Fibroblast of mammary gland (primary cell): ENCODE measurements around the gene GABRB2.

ENCODE experiments used
- DNase-seq: peaks from one replicate; pipeline ENCODE4 v3.0.0-alpha.2; 2010; ENCODE audit warnings: low read depth
- H3K4me3 ChIP-seq: 2 replicates; pipeline ENCODE4 v1.5.1; 2011; ENCODE audit warnings: low read depth, mild to moderate bottlenecking, low read length, moderate library complexity; ENCODE audit not compliant: control insufficient read depth
- TF ChIP-seq, protein P1 (sequence below): conservative IDR thresholded peaks from 2 replicates; pipeline ENCODE4 v1.5.1; 2011; ENCODE audit warnings: low read depth, low read length, inconsistent platforms; ENCODE audit not compliant: control insufficient read depth, insufficient read depth

The GABRB2 gene

DNA sequence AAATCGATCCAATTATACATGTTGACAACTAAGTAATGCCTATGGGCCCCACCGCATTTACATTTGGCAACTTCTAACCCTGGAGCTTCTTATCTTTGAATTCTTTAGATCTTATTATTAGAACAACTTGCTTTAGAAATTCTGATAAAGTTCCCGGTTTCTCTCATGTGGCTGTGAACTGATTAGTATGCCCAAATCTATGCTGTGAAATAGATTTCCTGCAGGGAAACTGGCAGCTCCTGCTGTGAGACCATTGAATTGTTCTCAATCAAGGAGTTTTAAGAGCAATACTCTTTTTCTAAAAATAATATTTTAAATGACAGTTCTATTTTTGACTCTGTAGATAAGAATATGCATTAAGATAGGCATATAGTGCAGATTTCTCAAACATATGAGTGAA lies 177.5 kb downstream of the GABRB2 start:
- H3K4me3 ChIP-seq: no peak overlapping the region
- no peak for DNase-seq
- TF ChIP-seq, protein P1, sequence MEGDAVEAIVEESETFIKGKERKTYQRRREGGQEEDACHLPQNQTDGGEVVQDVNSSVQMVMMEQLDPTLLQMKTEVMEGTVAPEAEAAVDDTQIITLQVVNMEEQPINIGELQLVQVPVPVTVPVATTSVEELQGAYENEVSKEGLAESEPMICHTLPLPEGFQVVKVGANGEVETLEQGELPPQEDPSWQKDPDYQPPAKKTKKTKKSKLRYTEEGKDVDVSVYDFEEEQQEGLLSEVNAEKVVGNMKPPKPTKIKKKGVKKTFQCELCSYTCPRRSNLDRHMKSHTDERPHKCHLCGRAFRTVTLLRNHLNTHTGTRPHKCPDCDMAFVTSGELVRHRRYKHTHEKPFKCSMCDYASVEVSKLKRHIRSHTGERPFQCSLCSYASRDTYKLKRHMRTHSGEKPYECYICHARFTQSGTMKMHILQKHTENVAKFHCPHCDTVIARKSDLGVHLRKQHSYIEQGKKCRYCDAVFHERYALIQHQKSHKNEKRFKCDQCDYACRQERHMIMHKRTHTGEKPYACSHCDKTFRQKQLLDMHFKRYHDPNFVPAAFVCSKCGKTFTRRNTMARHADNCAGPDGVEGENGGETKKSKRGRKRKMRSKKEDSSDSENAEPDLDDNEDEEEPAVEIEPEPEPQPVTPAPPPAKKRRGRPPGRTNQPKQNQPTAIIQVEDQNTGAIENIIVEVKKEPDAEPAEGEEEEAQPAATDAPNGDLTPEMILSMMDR: no peak

DNA sequence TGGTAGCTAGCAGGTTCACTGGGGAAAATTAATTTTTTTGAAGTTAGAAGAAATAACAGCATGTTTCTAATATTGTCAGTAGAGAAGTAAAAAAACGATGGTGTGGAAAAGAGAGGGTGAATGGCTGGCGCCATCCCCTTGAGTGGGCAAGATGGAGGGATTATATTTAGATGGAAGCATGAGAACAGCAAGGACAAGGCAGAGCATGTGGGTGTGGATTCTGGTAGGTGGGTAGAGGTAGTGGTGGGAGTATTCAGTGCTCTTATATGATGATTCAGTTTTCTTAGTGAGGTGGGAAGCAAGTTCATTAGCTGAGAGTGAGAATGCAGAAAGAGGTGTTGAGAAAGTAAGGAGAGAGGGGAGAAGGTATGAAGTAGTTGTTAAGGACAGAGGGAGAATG lies 188.1 kb downstream of the GABRB2 start:
- TF ChIP-seq, protein P1: no peak
- no peak for DNase-seq
- no peak overlapping the region for H3K4me3 ChIP-seq

DNA sequence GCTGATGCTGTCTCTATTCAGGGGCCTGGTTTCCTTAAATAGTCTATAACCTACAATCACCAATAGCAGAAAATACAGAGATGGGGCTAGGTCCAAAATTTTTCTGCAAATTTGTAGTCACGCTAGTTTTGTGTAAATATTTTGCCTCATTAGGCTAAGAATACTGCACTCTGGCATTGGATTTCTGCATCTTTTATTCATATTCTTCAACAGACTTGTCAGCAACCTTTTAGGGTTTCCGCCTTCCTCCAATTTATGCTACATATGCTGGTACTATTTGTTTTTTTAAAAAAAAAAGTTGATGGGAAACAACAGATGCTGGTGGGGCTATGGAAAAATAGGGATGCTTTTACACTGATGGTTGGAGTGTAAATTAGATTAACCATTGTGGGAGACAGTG lies 202.3 kb downstream of the GABRB2 start:
- no peak for DNase-seq
- H3K4me3 ChIP-seq: no peak overlapping the region
- TF ChIP-seq, protein P1: no peak

DNA sequence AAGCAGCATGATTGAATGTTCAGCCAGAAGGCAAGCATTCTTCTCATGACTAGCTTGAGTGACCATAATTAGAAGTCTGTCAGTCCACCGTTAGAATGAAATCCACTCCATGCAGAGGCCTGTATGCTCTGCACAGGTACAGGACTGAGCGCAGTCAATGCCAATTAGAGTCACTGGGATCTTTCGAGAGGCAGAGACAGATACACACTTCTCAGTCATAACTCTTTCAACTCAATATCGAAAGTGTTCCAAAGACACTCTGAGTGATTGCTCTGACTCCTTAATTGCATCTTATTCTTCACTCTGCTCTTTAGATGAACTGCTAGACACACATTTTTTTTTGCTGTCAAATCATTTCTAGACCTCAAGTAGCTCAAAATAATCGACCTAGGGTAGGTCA lies 203.6 kb downstream of the GABRB2 start:
- TF ChIP-seq, protein P1: no peak
- no peak for DNase-seq
- H3K4me3 ChIP-seq: no peak overlapping the region

DNA sequence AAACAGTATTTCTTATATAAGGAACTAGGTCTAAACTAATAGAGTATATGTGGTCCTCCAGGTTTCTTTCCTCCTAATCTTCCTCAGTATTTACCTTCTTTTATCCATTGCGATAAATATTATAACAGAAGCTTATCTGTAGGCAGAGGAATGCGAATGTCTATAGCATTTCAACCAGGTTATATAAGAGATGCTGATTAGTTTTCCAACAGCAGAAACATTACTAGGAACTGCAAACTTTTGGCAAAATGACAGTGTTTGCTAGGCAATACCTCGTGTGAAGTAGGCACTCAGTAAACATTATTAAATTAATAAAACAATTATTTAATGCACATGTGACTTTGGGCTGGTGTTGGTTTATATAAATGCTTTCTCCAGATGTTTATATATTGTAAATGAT lies 206.5 kb downstream of the GABRB2 start:
- DNase-seq: no peak

DNA sequence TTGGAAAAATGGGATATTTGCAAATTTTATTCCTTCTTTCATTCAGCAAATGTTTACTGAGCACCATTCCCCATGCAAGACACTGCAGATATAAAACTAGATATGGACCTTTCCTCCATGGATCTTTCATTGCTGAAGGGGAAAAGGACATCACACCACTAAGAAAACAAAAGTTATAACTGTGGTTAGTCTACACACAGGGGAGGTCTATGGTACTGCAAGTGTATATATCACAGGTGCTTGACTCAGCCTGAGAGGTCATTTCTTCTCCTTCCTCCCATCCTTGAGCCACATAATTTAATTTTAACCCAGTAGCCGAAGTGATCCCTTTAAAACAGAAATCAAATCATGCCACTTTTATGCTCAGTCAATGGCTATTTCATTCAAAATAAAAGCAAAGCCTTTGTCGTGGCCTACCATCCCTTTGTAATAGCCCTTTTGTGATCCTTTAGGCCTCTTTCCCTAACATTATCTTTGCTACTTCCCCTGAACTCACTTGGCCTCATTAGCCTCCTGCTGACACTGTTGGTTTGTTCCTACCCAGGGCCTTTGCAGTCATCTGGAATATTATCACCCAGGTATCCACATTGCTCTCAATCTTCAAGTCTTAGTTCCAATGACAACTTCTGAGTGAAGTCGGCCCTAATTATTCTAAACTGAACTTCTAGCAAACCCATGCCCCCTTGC lies 213.2 kb downstream of the GABRB2 start:
- H3K4me3 ChIP-seq: no peak overlapping the region
- TF ChIP-seq, protein P1: no peak
- DNase-seq: no peak

More for the DNA sequence above, 206.5 kb downstream of the GABRB2 start:
- H3K4me3 ChIP-seq: no peak overlapping the region
- TF ChIP-seq, protein P1: no peak

DNA sequence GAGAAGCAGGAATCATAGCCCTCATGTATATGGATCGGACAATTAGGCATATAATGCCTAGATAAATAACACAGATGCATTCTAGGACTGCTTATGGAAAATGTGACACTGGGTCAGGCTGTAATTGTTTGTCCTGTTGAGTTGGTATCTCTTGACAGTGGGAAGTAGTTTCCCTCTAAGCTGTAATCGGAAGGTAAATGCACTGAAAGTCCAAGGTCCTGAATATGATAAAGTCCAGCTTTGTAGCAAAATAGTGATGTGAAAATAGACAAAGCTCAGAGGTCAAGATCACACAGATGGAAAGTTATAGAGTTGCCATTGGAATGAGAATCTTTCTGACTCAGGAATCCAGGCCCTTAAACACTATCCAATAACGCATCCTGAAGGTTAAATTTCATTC lies 214.2 kb downstream of the GABRB2 start:
- H3K4me3 ChIP-seq: no peak overlapping the region
- TF ChIP-seq, protein P1: no peak
- DNase-seq: no peak
